ENCODE data around the gene LRRC43. TPM values are rescaled to one million over a fixed set of nuclear protein-coding genes. Genes with fewer than 3 reads are reported as not detected.

The LRRC43 gene
- total and polyA plus RNA-seq, 4 donors, result 0.03 to 0.67 (median 0.13) TPM; not detected in 1

DNA sequence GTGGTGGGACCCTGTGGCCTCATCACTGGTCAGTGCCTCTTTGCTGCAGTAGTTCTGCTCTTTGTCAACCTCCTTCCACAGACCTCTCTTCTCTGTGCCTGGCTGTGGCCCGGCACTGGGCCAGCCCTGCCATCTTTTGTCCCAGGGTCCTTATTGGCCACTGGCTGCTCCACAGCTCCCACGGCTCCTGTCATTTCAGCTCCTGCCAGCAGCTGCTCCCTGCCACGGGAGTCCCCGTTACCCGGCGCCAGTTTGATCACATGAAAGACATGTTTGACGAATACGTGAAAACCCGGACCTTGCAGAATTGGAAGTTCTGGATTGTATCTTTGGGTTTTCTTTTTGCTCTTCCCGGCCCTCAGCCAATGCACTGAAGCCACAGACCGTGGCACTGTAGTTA is 44.3 kb upstream of the LRRC43 start:
- TF ChIP-seq, protein P1, sequence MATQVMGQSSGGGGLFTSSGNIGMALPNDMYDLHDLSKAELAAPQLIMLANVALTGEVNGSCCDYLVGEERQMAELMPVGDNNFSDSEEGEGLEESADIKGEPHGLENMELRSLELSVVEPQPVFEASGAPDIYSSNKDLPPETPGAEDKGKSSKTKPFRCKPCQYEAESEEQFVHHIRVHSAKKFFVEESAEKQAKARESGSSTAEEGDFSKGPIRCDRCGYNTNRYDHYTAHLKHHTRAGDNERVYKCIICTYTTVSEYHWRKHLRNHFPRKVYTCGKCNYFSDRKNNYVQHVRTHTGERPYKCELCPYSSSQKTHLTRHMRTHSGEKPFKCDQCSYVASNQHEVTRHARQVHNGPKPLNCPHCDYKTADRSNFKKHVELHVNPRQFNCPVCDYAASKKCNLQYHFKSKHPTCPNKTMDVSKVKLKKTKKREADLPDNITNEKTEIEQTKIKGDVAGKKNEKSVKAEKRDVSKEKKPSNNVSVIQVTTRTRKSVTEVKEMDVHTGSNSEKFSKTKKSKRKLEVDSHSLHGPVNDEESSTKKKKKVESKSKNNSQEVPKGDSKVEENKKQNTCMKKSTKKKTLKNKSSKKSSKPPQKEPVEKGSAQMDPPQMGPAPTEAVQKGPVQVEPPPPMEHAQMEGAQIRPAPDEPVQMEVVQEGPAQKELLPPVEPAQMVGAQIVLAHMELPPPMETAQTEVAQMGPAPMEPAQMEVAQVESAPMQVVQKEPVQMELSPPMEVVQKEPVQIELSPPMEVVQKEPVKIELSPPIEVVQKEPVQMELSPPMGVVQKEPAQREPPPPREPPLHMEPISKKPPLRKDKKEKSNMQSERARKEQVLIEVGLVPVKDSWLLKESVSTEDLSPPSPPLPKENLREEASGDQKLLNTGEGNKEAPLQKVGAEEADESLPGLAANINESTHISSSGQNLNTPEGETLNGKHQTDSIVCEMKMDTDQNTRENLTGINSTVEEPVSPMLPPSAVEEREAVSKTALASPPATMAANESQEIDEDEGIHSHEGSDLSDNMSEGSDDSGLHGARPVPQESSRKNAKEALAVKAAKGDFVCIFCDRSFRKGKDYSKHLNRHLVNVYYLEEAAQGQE (IDR thresholded peaks at IDR 0.05), result no peak
- no peak for TF ChIP-seq JUND (IDR thresholded peaks at IDR 0.05)
- no peak for TF ChIP-seq NR2F2 (IDR thresholded peaks at IDR 0.05)
- TF ChIP-seq RAD21 (IDR thresholded peaks at IDR 0.05), result no peak
- TF ChIP-seq TAF1 (conservative IDR thresholded peaks at IDR 0.05), result no peak
- TF ChIP-seq, protein P2, sequence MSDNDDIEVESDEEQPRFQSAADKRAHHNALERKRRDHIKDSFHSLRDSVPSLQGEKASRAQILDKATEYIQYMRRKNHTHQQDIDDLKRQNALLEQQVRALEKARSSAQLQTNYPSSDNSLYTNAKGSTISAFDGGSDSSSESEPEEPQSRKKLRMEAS (IDR thresholded peaks at IDR 0.05), result no peak
- TF ChIP-seq HNF4A (conservative IDR thresholded peaks at IDR 0.05), result no peak
- TF ChIP-seq RXRA (IDR thresholded peaks at IDR 0.05), result no peak
- TF ChIP-seq HNF4G (IDR thresholded peaks at IDR 0.05), result no peak
- TF ChIP-seq GABPA (IDR thresholded peaks at IDR 0.05 in 1 of 2, conservative IDR thresholded peaks at IDR 0.05 in 1 of 2), result no peak
- TF ChIP-seq, protein P3, sequence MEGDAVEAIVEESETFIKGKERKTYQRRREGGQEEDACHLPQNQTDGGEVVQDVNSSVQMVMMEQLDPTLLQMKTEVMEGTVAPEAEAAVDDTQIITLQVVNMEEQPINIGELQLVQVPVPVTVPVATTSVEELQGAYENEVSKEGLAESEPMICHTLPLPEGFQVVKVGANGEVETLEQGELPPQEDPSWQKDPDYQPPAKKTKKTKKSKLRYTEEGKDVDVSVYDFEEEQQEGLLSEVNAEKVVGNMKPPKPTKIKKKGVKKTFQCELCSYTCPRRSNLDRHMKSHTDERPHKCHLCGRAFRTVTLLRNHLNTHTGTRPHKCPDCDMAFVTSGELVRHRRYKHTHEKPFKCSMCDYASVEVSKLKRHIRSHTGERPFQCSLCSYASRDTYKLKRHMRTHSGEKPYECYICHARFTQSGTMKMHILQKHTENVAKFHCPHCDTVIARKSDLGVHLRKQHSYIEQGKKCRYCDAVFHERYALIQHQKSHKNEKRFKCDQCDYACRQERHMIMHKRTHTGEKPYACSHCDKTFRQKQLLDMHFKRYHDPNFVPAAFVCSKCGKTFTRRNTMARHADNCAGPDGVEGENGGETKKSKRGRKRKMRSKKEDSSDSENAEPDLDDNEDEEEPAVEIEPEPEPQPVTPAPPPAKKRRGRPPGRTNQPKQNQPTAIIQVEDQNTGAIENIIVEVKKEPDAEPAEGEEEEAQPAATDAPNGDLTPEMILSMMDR (IDR thresholded peaks at IDR 0.05; ENCODE audit: low read depth, low read length, missing input control), result no peak
- TF ChIP-seq SP1 (IDR thresholded peaks at IDR 0.05), result no peak
- TF ChIP-seq FOXA2 (IDR thresholded peaks at IDR 0.05), result no peak
- TF ChIP-seq, protein P4, sequence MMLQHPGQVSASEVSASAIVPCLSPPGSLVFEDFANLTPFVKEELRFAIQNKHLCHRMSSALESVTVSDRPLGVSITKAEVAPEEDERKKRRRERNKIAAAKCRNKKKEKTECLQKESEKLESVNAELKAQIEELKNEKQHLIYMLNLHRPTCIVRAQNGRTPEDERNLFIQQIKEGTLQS (IDR thresholded peaks at IDR 0.05), result no peak
- TF ChIP-seq, protein P5, sequence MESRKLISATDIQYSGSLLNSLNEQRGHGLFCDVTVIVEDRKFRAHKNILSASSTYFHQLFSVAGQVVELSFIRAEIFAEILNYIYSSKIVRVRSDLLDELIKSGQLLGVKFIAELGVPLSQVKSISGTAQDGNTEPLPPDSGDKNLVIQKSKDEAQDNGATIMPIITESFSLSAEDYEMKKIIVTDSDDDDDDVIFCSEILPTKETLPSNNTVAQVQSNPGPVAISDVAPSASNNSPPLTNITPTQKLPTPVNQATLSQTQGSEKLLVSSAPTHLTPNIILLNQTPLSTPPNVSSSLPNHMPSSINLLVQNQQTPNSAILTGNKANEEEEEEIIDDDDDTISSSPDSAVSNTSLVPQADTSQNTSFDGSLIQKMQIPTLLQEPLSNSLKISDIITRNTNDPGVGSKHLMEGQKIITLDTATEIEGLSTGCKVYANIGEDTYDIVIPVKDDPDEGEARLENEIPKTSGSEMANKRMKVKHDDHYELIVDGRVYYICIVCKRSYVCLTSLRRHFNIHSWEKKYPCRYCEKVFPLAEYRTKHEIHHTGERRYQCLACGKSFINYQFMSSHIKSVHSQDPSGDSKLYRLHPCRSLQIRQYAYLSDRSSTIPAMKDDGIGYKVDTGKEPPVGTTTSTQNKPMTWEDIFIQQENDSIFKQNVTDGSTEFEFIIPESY (IDR thresholded peaks at IDR 0.05), result no peak
- H3K9ac ChIP-seq (ENCODE audit: low read depth in 1 of 2, low read length in 2 of 2), result no peak overlapping the region
- 94% methylated on average over 11 of the region's 11 CpGs for WGBS
- no peak overlapping the region for H3K4me3 ChIP-seq (ENCODE audit: low read depth in 1 of 3, low read length in 3 of 3)
- H3K27ac ChIP-seq (ENCODE audit: low read depth in 1 of 2, low read length in 2 of 2), result no peak overlapping the region
- no peaks in the 10 kb centered on the region for H3K4me1 ChIP-seq (ENCODE audit: control insufficient read depth in 4 of 4, insufficient read depth in 4 of 4, low read length in 3 of 4)
- peaks cover 14 to 67% (median 34%) of the 10 kb centered on the region in 4 donors for H3K36me3 ChIP-seq (ENCODE audit: control insufficient read depth in 4 of 4, insufficient read depth in 3 of 4, low read depth in 1 of 4, low read length in 3 of 4)
- no peaks in the 10 kb centered on the region for H3K27me3 ChIP-seq (ENCODE audit: control insufficient read depth in 4 of 4, insufficient read depth in 4 of 4, low read length in 3 of 4)
- no peaks in the 10 kb centered on the region for H3K9me3 ChIP-seq (ENCODE audit: control insufficient read depth in 4 of 4, low read length in 3 of 4)
- no peak for DNase-seq (ENCODE audit: low spot score)

DNA sequence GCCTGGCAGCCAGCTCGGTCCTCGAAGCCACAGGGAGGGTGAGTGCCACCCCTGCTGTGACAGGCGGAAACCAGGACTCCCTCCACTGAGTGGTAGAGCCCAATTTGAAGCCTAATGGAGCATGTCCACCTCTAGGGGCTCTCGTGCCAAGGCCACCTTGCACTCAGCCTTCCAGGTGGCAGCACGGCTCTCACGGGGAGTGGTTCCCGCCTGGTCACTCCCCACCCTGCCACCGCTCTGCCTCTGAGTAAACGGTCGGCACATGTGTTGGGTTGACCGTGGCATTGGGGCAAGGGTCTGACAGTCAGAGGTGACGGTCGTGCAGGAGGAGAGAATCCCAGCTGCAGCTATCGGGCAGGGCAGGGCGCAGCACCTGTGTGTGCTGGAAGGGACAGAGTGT is 43.7 kb upstream of the LRRC43 start:
- peaks cover 16 to 70% (median 34%) of the 10 kb centered on the region in 4 donors for H3K36me3 ChIP-seq (ENCODE audit: control insufficient read depth in 4 of 4, insufficient read depth in 3 of 4, low read depth in 1 of 4, low read length in 3 of 4)
- H3K4me1 ChIP-seq (ENCODE audit: control insufficient read depth in 4 of 4, insufficient read depth in 4 of 4, low read length in 3 of 4), result no peaks in the 10 kb centered on the region
- H3K9ac ChIP-seq (ENCODE audit: low read depth in 1 of 2, low read length in 2 of 2), result no peak overlapping the region
- no peaks in the 10 kb centered on the region for H3K27me3 ChIP-seq (ENCODE audit: control insufficient read depth in 4 of 4, insufficient read depth in 4 of 4, low read length in 3 of 4)
- H3K27ac ChIP-seq (ENCODE audit: low read depth in 1 of 2, low read length in 2 of 2), result no peak overlapping the region
- DNase-seq (ENCODE audit: low spot score), result no peak
- H3K9me3 ChIP-seq (ENCODE audit: control insufficient read depth in 4 of 4, low read length in 3 of 4), result no peaks in the 10 kb centered on the region
- H3K4me3 ChIP-seq (ENCODE audit: low read depth in 1 of 3, low read length in 3 of 3), result no peak overlapping the region
- 93% methylated on average over 15 of the region's 15 CpGs for WGBS
- no peak for TF ChIP-seq FOXA1 (IDR thresholded peaks at IDR 0.05)
- TF ChIP-seq, protein P5 (IDR thresholded peaks at IDR 0.05), result no peak
- no peak for TF ChIP-seq TAF1 (conservative IDR thresholded peaks at IDR 0.05)
- TF ChIP-seq, protein P4 (IDR thresholded peaks at IDR 0.05), result no peak
